GM18505 (cell line): Measurements from ENCODE around the gene SCUBE1.

Source experiments
- ATAC-seq: cut with Tn5 transposase; IDR thresholded peaks from one replicate; pipeline ENCODE4 v1.9.1; 2021; ENCODE audit not compliant: unreplicated experiment
- POLR2A ChIP-seq: IDR thresholded peaks from 4 replicates; pipeline ENCODE4 v1.6.1; 2011; ENCODE audit warnings: borderline replicate concordance; ENCODE audit not compliant: insufficient read depth, insufficient read length; ENCODE audit errors: extremely low read depth

Gene SCUBE1

GRCh38 chr22:43257549-43257948 lies 85.6 kb downstream of the SCUBE1 start:
- ATAC-seq, result no peak
- no peak for TF ChIP-seq POLR2A

DNA sequence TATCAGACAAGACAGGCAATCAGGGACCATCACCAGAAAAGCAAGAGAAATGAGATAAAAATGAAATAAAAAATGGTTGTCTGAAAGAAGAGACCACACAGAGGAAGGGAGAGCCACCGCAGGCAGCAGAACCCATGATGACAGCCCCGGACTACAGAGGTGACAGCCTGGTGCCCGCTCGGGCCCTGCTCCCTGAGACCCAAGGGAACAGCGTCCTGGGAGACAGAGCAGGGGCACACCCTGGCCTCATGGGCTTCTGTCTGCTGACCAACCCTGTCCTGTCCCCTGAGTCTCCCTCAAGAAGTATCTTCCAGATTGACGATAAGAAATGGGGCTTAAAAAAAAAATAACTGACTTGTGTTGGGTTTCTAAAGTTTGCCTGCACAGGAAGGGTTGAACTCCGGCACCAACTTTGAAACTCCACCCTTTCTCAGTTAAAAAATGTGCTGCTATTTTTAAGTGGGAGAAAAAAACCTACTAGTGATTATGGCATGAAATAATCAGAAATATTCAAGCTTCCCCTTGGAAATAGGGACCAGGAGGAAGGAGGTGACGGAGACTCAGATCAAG lies 86.1 kb downstream of the SCUBE1 start:
- no peak for ATAC-seq
- no peak for TF ChIP-seq POLR2A

DNA sequence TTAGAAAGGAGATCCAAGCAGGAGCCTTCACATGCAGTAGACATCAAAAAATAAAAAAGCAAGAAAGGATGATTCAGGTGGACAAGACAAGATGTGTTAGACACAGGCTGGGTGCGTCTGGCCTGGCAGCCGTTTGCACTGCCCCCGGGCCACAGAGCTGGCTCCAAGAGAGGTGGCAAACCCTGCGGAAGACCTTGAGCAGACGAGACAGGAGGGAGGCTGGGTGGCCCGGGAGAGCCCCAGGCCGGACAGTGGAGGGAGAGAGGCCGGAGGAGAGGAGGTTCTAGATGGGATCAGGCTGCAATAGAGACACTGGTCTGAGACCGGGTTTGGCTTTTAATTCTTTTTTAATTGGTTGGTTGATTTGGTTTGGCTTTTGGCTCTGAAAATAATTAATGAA lies 86.6 kb downstream of the SCUBE1 start:
- no peak for ATAC-seq
- no peak for TF ChIP-seq POLR2A

GRCh38 chr22:43255299-43255698 lies 87.9 kb downstream of the SCUBE1 start:
- no peak for TF ChIP-seq POLR2A
- no peak for ATAC-seq

GRCh38 chr22:43253839-43254238 lies 89.3 kb downstream of the SCUBE1 start:
- no peak for TF ChIP-seq POLR2A
- no peak for ATAC-seq

- ATAC-seq, result no peak
- no peak for TF ChIP-seq POLR2A
Measured at GRCh38 chr22:43252319-43252718, 90.9 kb downstream of the SCUBE1 start.

DNA sequence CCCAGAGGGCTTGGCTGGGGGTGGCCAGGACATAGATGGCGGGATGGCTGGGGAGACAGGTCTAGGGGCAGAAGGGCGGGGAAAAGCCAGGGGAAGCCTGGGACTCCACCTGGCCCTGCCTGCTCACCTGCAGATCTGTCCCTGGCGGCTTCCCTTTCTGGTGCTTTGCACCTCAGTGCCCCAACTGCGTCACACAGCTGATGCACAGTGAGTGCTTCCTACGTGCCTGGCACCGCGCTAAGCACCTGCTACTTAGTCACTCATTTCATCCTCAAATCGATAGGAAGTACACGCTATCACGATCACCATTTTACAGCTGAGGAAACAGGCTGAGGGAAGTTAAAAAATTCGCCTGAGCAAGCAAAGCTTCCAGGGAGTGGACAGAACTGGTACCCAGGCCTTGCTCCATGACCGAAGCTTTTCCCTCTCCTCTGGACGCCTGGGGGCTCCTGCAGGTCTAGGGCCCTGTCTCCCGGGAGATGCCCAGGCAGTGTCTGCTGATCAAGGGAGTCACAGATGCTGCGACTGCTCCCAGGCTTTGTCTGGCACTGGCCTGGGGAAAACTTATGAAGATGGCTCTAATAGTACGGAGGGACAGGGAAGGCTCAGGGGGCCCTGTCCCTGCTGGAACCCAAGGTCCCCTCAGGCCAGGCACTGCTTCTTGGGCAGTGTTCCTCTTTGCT lies 93.2 kb downstream of the SCUBE1 start:
- no peak for ATAC-seq
- TF ChIP-seq POLR2A, result no peak

DNA sequence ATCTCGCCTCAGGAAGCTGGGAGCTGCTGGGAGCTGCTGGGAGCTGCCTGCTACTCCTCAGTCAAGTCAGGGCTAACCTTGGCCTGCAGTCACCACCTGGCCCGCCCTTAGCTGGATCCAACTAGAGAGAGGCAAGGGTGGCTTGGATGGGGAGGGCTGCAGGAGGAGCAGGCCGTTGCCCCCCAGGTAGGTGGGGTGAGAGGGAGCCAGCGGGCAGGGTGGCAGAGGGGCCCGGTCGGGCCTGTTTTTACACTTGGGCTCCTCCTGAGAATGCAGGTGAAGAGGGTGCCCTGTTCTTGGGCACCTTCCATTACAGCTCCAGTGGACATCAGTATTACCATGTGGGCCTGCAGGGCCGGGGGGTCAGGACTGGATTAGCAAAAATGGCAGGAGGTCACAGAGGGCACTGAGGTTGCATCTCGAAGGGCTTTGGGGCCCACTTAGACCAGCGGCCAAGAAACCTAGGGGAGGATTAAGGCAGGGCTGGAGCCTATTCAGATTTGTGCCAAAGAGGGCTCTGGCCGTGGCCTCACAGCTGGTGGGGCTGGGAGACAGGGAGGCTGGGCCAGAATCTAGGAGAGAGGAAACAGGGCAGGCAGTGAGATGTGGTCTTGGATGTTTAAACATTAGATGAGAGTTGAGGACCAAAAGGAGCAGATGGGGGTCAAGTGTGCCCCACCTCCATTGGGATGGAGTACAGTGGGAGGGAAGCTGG lies 95.5 kb downstream of the SCUBE1 start:
- TF ChIP-seq POLR2A, result no peak
- no peak for ATAC-seq

- ATAC-seq, result no peak
- no peak for TF ChIP-seq POLR2A
Measured at GRCh38 chr22:43246188-43246587, 97.0 kb downstream of the SCUBE1 start.

- no peak for ATAC-seq
- TF ChIP-seq POLR2A, result no peak
Measured at GRCh38 chr22:43245717-43246116, 97.5 kb downstream of the SCUBE1 start.

DNA sequence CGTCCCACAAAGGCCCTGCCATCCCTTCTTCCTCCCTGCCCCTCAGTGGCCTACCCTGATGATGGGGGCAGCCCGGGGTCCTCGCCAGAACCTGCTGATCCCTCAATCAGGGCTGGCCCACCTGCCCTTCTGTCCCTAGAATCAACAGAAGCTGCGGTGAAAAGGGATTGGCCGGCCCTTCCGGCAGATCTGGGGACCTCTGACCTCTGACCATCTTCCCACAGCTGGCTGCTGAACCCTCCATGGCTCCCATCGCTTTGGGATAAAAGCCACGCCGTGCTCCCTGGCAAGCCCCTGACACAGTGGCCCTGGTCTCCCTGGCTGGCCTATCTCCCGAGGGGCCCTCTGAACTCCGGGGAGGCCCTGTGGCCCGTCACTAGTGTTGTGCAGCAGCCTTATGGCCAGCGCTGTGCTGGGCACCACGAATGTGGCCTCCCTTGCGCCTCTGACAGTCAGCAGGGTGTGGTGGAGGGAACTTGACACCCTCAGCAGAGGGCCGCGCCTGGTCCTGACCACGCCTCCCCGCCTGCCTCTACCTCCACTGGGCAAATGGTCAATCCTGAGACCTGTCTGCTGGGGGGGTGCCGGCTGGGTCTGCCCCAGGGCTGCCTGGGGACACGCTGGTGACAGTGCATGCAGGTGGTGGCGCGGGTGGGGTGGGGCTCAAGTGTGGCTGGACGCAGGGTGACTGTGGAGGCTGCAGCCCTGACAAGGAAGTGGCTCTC lies 98.2 kb downstream of the SCUBE1 start:
- ATAC-seq, result no peak
- no peak for TF ChIP-seq POLR2A

DNA sequence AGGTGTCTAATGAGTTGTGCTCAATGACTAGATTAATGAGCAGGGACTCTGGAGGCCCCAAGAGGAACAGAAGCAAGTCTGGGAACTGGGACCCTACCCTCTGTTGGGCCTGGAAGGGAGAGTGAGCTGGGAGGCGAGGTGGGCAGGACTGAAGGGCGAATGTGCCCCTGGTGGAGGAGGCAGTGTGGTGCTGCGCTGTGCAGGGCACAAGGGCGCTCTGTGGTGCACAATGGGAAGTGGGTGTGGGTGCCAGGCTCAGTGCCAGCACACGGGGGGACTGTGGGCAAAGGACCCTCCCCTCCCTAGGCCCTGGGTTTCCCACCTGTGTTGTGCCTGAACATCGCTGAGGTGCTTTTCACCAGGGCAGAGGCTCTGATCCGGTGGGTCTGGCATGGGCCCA lies 98.8 kb downstream of the SCUBE1 start:
- TF ChIP-seq POLR2A, result no peak
- no peak for ATAC-seq

- TF ChIP-seq POLR2A, result no peak
- ATAC-seq, result no peak
Measured at GRCh38 chr22:43243324-43243723, 99.8 kb downstream of the SCUBE1 start.
